Mesenchymal stem cell (in vitro differentiated cells and primary cell): ENCODE measurements around the gene RIMS1.

ENCODE experiments used
- DNase-seq: peaks from one replicate; pipeline ENCODE4 v3.0.0-alpha.2; 2013
- H2AFZ ChIP-seq: one replicate; pipeline ENCODE4 v1.6.1; 2013; ENCODE audit warnings: low read depth, mild to moderate bottlenecking, control low read depth, inconsistent platforms, low read length, moderate library complexity
- H2AK5ac ChIP-seq: 2 replicates; pipeline ENCODE4 v1.6.1; 2013; ENCODE audit warnings: low read length, moderate library complexity, mild to moderate bottlenecking, inconsistent platforms; ENCODE audit not compliant: severe bottlenecking
- H2BK120ac ChIP-seq: one replicate; pipeline ENCODE4 v1.6.1; 2013; ENCODE audit warnings: low read depth, mild to moderate bottlenecking, inconsistent platforms, low read length, moderate library complexity
- H2BK12ac ChIP-seq, 2 experiments: one replicate each; pipeline ENCODE4 v1.6.1; 2013; ENCODE audit warnings: inconsistent platforms in 2 of 2, low read length in 2 of 2, mild to moderate bottlenecking in 2 of 2, moderate library complexity in 2 of 2, control low read depth in 1 of 2
- H2BK15ac ChIP-seq: one replicate; pipeline ENCODE4 v1.6.1; 2013; ENCODE audit warnings: mild to moderate bottlenecking, low read depth, inconsistent platforms; ENCODE audit not compliant: poor library complexity, severe bottlenecking
- H2BK5ac ChIP-seq: 2 replicates; pipeline ENCODE4 v1.6.1; 2013; ENCODE audit warnings: low read depth, mild to moderate bottlenecking, low read length, control low read depth, inconsistent platforms; ENCODE audit not compliant: poor library complexity, severe bottlenecking
- H3K14ac ChIP-seq, 2 experiments: one replicate each; pipeline ENCODE4 v1.6.1; 2013; ENCODE audit warnings: inconsistent platforms in 2 of 2, low read length in 2 of 2, control low read depth in 1 of 2, mild to moderate bottlenecking in 1 of 2, moderate library complexity in 1 of 2
- H3K18ac ChIP-seq, 2 experiments: one replicate each; pipeline ENCODE4 v1.6.1; 2013; ENCODE audit warnings: inconsistent platforms in 2 of 2, low read length in 2 of 2, control low read depth in 1 of 2, low read depth in 1 of 2, mild to moderate bottlenecking in 1 of 2
- H3K23ac ChIP-seq, 2 experiments: one replicate each; pipeline ENCODE4 v1.6.1; 2013; ENCODE audit warnings: inconsistent platforms in 2 of 2, low read length in 2 of 2, mild to moderate bottlenecking in 2 of 2, moderate library complexity in 2 of 2, control low read depth in 1 of 2
- H3K27ac ChIP-seq: 2 replicates; pipeline ENCODE4 v1.5.1; 2013; ENCODE audit warnings: mild to moderate bottlenecking, moderate library complexity, low read length, control low read depth, inconsistent platforms; ENCODE audit not compliant: poor library complexity, severe bottlenecking
- H3K27me3 ChIP-seq, 2 experiments: 2 replicates each; pipeline versions ENCODE4 v1.6.1 to v1.7.0; 2013; ENCODE audit warnings: low read length in 2 of 2, mild to moderate bottlenecking in 2 of 2, moderate library complexity in 2 of 2, control low read depth in 1 of 2, inconsistent platforms in 1 of 2; ENCODE audit not compliant: control insufficient read depth in 1 of 2, insufficient read depth in 1 of 2
- H3K36me3 ChIP-seq, 2 experiments: 2 replicates each; pipeline versions ENCODE4 v1.6.1 to v1.7.0; 2013; ENCODE audit warnings: low read length in 2 of 2, control low read depth in 1 of 2, inconsistent platforms in 1 of 2, low read depth in 1 of 2, mild to moderate bottlenecking in 1 of 2; ENCODE audit not compliant: insufficient read depth in 2 of 2, control insufficient read depth in 1 of 2
- H3K4ac ChIP-seq, 2 experiments: one replicate each; pipeline ENCODE4 v1.6.1; 2013; ENCODE audit warnings: inconsistent platforms in 2 of 2, low read length in 2 of 2, mild to moderate bottlenecking in 2 of 2, moderate library complexity in 2 of 2, control low read depth in 1 of 2, low read depth in 1 of 2
- H3K4me1 ChIP-seq: 2 replicates; pipeline ENCODE4 v1.6.1; 2013; ENCODE audit warnings: low read depth, low read length, control low read depth; ENCODE audit not compliant: control insufficient read depth, insufficient read depth
- H3K4me2 ChIP-seq: 2 replicates; pipeline ENCODE4 v1.6.1; 2013; ENCODE audit warnings: low read length, mild to moderate bottlenecking, inconsistent platforms; ENCODE audit not compliant: poor library complexity, severe bottlenecking
- H3K4me3 ChIP-seq, 2 experiments: 2 replicates each; pipeline versions ENCODE4 v1.5.1 to v1.7.0; 2013; ENCODE audit warnings: low read length in 2 of 2, mild to moderate bottlenecking in 2 of 2, control low read depth in 1 of 2, low read depth in 1 of 2; ENCODE audit not compliant: insufficient read depth in 1 of 2
- H3K79me1 ChIP-seq: replicated peaks from 2 replicates; pipeline ENCODE4 v1.6.1; 2013; ENCODE audit warnings: mild to moderate bottlenecking, control low read depth, low read length, inconsistent platforms; ENCODE audit not compliant: poor library complexity, severe bottlenecking
- H3K9ac ChIP-seq: 2 replicates; pipeline ENCODE4 v1.7.0; 2013; ENCODE audit warnings: mild to moderate bottlenecking, low read length, moderate library complexity
- H3K9me3 ChIP-seq: 2 replicates; pipeline ENCODE4 v1.7.0; 2013; ENCODE audit warnings: mild to moderate bottlenecking, low read length; ENCODE audit not compliant: control insufficient read depth
- H4K8ac ChIP-seq: one replicate; pipeline ENCODE4 v1.6.1; 2013; ENCODE audit warnings: inconsistent platforms, mild to moderate bottlenecking, low read length, moderate library complexity
- H4K91ac ChIP-seq: one replicate; pipeline ENCODE4 v1.6.1; 2013; ENCODE audit warnings: mild to moderate bottlenecking, low read length, inconsistent platforms
- WGBS: methylation state at CpG from one replicate; pipeline ENCODE4 v1.1.7; 2013; ENCODE audit warnings: mixed read lengths; 5-methylcytosine and 5-hydroxymethylcytosine counted together

Gene RIMS1

DNA sequence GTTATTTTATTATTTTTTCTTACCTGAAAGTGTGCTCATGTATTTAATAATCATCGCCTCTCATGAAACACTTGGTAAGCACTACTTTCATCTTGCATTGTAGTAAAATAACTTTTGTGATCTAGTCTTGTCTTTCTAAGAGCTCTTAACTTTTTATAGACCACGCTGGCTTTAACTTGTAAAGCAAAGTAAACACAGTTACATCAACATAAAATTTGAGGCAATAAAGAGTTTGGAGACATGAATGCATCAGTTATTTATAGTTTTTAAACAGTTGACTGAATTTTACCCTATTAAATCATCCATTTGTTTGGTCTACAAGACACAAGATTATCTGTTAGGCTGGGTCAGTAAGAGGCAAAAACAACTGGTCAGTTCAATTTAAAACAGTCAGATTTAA lies 517.1 kb downstream of the RIMS1 start:
- no peak overlapping the region for H2BK15ac ChIP-seq
- no peak overlapping the region for H3K9ac ChIP-seq
- no peak overlapping the region for H3K14ac ChIP-seq
- H2BK120ac ChIP-seq, result no peak overlapping the region
- H3K4me3 ChIP-seq, result no peak overlapping the region
- H2BK12ac ChIP-seq, result no peak overlapping the region
- no peaks in the 10 kb centered on the region for H3K9me3 ChIP-seq
- H3K4me1 ChIP-seq, result no peaks in the 10 kb centered on the region
- no peaks in the 10 kb centered on the region for H3K36me3 ChIP-seq
- no peak overlapping the region for H2AK5ac ChIP-seq
- no CpG with 5 or more reads among the region's 2 CpGs for WGBS
- H4K91ac ChIP-seq, result no peak overlapping the region
- H2BK5ac ChIP-seq, result no peak overlapping the region
- H3K79me1 ChIP-seq, result no peaks in the 10 kb centered on the region
- H3K23ac ChIP-seq, result no peak overlapping the region
- H3K27ac ChIP-seq, result no peak overlapping the region
- no peak overlapping the region for H2AFZ ChIP-seq
- no peak for DNase-seq
- no peak overlapping the region for H3K4ac ChIP-seq
- no peak overlapping the region for H3K18ac ChIP-seq
- H3K27me3 ChIP-seq, result no peaks in the 10 kb centered on the region
- no peak overlapping the region for H3K4me2 ChIP-seq
- H4K8ac ChIP-seq, result no peak overlapping the region

DNA sequence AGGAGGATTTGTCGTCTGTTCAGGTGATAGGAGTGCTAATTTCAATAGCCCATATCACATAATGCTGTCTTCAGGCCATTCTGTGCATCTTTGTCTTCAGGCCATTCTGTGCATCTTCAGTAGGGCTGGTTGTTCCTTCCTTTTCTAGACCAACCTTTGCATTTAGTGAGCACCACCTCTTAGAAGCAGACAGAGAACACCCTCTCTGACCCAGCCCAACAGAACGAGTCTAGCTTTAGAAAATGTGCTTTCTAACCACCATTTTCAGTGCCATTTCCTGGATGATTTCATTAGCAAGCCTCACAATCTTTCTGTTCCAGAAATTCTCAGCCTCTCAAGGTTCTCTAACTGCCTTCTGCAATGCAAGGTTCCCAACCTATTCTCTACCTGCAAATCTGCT lies 520.2 kb downstream of the RIMS1 start:
- 89% methylated on average over 2 of the region's 2 CpGs for WGBS

DNA sequence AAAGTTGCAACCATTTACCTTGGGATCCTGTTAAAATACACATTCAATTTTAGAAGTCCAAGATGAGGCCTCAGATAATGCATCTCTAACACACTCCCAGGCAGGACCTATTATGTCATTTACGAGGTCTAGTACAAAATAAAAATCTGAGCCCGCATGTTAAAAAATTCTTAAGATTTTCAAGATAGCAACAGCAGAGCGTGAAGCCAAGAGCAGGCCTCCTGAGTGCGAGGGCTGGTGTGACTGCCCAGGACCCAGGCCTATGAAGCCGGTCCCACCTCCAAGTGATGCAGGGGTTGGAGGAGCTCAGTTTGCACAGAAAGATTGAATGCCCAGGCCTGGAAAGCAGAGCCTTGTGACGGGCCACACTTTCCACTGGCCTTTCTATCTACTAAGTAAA lies 524.4 kb downstream of the RIMS1 start:
- Histone ChIP-seq H3K9me3 (no peaks in the 10 kb centered on the region), H2AFZ (no peak overlapping the region), H3K23ac (no peak overlapping the region), H3K18ac (no peak overlapping the region), H3K27ac (no peak overlapping the region), H2BK12ac (no peak overlapping the region), H3K4me3 (no peak overlapping the region), H4K91ac (no peak overlapping the region), H3K27me3 (no peaks in the 10 kb centered on the region), H2BK120ac (no peak overlapping the region), H2AK5ac (no peak overlapping the region), H3K9ac (peak overlapping the region; percentile 25), H3K36me3 (no peaks in the 10 kb centered on the region), H4K8ac (no peak overlapping the region), H3K14ac (no peak overlapping the region), H2BK5ac (no peak overlapping the region), H3K4ac (no peak overlapping the region), H3K79me1 (no peaks in the 10 kb centered on the region), H3K4me1 (no peaks in the 10 kb centered on the region), H2BK15ac (no peak overlapping the region), H3K4me2 (no peak overlapping the region)
- WGBS, result 79% methylated on average over 6 of the region's 6 CpGs
- no peak for DNase-seq

More for the DNA sequence above, 520.2 kb downstream of the RIMS1 start:
- Histone ChIP-seq H3K4ac (no peak overlapping the region), H3K4me3 (no peak overlapping the region), H3K9me3 (no peaks in the 10 kb centered on the region), H2BK120ac (no peak overlapping the region), H2AFZ (no peak overlapping the region), H3K27me3 (no peaks in the 10 kb centered on the region), H3K23ac (no peak overlapping the region), H2BK5ac (no peak overlapping the region), H3K4me1 (no peaks in the 10 kb centered on the region), H2BK12ac (no peak overlapping the region), H3K4me2 (no peak overlapping the region), H3K27ac (no peak overlapping the region), H2BK15ac (no peak overlapping the region), H4K8ac (no peak overlapping the region), H3K18ac (no peak overlapping the region), H3K36me3 (no peaks in the 10 kb centered on the region), H3K79me1 (no peaks in the 10 kb centered on the region), H4K91ac (no peak overlapping the region), H3K9ac (no peak overlapping the region), H2AK5ac (no peak overlapping the region), H3K14ac (no peak overlapping the region)
- no peak for DNase-seq

DNA sequence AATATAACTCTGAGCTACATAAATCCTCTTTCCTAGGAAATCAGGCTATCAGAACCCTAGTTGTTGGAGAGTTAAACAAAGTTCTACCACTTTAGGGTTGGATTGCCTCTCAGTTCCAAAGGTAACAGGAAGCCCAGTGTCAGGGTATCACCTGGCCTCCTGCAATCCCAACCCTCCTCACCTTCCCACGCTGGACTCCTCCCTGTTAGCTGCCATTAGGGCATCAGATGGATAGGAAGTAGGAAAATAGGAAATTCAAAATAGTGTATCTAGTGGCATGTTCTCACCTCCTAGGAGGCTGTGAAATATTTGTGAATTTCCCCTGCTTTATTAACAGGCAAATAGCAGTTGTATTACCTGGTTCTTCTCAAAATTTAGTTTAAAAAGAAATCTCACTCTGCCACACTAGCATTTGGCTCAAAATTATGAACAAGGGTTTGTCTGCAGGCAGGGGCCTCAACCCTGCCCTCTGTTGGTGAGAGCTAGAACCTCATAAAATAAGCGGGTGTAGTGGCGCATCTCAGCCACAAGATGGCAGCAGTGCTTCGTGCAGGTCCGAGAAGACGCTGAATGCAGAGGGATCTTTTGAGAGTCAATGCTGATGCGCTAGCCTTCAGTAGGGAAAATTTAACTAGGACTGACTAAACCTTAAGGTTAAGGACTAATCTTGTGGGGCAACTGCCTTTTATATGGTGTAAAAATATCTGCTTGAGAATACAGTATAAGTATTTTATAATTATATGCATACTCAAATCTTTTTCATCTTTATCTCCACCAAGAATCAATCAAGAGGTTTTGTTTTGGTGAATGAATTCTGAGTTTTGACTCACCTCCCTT lies 525.7 kb downstream of the RIMS1 start:
- H3K36me3 ChIP-seq, result no peaks in the 10 kb centered on the region
- no peaks in the 10 kb centered on the region for H3K79me1 ChIP-seq
- H3K9me3 ChIP-seq, result no peaks in the 10 kb centered on the region
- no peak overlapping the region for H4K8ac ChIP-seq
- no peak overlapping the region for H3K23ac ChIP-seq
- H3K27ac ChIP-seq, result no peak overlapping the region
- no peak overlapping the region for H3K4me2 ChIP-seq
- H3K9ac ChIP-seq, result no peak overlapping the region
- H3K14ac ChIP-seq, result no peak overlapping the region
- peaks cover 4 to 5% of the 10 kb centered on the region in 2 experiments for H3K27me3 ChIP-seq
- DNase-seq, result peak; percentile 70
- H3K18ac ChIP-seq, result no peak overlapping the region
- no peaks in the 10 kb centered on the region for H3K4me1 ChIP-seq
- no peak overlapping the region for H3K4ac ChIP-seq
- H2BK12ac ChIP-seq, result no peak overlapping the region
- H2AFZ ChIP-seq, result no peak overlapping the region
- H3K4me3 ChIP-seq, result no peak overlapping the region
- H2BK5ac ChIP-seq, result no peak overlapping the region
- no peak overlapping the region for H4K91ac ChIP-seq
- H2BK120ac ChIP-seq, result no peak overlapping the region
- 0% methylated on average over 5 of the region's 7 CpGs for WGBS
- H2AK5ac ChIP-seq, result no peak overlapping the region
- no peak overlapping the region for H2BK15ac ChIP-seq
